ENCODE results near the gene ABHD14A.

The ABHD14A gene

DNA sequence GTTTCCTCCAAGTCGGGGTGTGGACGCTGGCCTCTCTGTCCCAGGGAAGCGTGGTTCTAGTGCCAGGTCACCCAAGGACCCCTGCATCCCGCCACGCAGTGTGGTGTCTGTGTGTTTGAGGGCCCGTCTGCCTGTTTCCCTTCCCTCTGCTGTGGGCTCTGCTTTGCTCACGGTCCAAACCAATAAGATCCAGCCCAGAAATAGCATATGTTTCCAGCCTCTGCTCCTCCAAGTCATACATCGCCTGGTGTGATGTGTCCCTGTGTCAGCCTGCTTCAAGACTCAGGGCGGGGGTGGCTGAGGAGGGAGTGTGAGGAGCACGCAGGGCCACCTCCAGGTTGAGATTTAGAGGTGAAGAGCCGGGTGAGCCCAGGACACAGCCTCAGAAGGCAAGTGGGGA lies 42.7 kb downstream of the ABHD14A start:
- TF ChIP-seq ZNF565 (CRISPR knock-in tag; conservative IDR thresholded peaks at IDR 0.05; ENCODE audit: low read depth): no peak
- ATAC-seq: no peak

DNA sequence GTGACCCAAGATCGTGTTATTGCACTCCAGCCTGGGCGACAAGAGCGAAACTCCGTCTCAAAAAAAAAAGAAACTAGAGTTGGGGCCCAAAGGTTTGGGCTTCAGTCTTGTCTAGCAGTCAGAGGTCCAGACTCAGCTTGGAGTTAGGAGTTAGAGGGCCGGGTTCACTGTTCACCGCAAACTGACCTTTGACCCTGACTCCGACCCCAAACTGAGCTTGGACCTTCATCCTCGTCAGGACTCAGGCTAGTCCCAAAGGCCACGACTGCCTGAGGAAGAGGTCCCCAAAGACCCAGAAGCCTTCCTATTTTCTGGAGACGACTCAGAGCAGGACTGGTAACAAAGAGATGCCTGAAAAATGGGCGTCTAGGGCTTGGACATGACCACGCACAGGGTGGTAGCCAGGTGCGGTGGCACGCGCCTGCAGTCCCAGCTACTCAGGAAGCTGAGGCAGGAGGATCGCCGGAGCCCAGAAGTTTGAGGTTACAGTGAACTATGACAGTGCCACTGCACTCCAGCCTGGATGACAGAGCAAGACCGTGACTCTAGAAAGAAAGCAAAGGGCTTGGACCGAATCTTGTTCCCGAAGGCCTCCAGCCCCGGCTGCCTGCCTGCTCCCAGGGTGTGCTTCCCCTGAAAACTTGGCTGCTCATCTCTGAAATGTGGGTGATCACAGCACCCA lies 43.6 kb downstream of the ABHD14A start:
- no peak for ATAC-seq

DNA sequence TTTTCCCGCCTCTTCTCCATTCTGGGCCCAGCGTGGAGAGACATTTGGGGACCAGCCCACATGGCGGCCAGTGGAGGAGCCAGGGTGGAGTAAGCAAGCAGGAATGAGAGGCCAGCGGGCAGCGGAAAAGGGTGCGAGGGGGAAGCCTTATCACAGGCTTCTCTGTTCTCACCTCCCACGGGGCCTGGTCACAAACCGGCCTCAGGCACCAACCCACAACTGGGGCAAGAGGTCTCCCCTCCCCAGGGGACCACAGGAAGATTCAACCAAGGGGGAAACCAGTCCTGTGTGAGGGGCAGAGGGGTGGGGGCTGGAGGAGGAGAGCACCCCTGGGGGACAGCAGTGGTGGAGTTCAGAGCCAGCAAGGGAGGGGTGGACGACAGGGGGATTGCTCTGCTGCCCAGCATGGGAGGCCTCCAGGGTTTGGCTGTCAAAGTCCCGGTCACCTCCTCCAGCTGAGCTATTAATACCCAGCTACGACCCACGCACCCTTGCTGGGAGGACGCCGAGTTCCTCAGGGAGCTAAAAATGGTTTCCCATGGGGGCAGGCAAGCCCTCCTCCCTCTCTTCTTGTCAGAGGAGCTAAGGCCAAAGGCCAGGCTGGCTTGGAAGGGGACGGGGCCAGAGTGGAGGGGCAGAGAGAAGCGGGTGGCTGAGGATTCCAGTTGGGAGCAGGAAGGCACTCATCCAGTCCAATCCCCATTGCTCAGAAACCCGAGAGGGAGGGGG lies 44.7 kb downstream of the ABHD14A start:
- no peak for ATAC-seq
- no peak for TF ChIP-seq GLIS3 (CRISPR knock-in tag; IDR thresholded peaks at IDR 0.05)
- TF ChIP-seq, protein P1, sequence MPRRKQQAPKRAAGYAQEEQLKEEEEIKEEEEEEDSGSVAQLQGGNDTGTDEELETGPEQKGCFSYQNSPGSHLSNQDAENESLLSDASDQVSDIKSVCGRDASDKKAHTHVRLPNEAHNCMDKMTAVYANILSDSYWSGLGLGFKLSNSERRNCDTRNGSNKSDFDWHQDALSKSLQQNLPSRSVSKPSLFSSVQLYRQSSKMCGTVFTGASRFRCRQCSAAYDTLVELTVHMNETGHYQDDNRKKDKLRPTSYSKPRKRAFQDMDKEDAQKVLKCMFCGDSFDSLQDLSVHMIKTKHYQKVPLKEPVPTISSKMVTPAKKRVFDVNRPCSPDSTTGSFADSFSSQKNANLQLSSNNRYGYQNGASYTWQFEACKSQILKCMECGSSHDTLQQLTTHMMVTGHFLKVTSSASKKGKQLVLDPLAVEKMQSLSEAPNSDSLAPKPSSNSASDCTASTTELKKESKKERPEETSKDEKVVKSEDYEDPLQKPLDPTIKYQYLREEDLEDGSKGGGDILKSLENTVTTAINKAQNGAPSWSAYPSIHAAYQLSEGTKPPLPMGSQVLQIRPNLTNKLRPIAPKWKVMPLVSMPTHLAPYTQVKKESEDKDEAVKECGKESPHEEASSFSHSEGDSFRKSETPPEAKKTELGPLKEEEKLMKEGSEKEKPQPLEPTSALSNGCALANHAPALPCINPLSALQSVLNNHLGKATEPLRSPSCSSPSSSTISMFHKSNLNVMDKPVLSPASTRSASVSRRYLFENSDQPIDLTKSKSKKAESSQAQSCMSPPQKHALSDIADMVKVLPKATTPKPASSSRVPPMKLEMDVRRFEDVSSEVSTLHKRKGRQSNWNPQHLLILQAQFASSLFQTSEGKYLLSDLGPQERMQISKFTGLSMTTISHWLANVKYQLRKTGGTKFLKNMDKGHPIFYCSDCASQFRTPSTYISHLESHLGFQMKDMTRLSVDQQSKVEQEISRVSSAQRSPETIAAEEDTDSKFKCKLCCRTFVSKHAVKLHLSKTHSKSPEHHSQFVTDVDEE (CRISPR knock-in tag; IDR thresholded peaks at IDR 0.05): no peak
- no peak for TF ChIP-seq OSR1 (CRISPR knock-in tag; IDR thresholded peaks at IDR 0.05)
- no peak for TF ChIP-seq ESRRG (CRISPR knock-in tag; IDR thresholded peaks at IDR 0.05)
- no peak for TF ChIP-seq ISL1 (CRISPR knock-in tag; IDR thresholded peaks at IDR 0.05)
- TF ChIP-seq ZNF8 (CRISPR knock-in tag; IDR thresholded peaks at IDR 0.05): no peak
- TF ChIP-seq, protein P2, sequence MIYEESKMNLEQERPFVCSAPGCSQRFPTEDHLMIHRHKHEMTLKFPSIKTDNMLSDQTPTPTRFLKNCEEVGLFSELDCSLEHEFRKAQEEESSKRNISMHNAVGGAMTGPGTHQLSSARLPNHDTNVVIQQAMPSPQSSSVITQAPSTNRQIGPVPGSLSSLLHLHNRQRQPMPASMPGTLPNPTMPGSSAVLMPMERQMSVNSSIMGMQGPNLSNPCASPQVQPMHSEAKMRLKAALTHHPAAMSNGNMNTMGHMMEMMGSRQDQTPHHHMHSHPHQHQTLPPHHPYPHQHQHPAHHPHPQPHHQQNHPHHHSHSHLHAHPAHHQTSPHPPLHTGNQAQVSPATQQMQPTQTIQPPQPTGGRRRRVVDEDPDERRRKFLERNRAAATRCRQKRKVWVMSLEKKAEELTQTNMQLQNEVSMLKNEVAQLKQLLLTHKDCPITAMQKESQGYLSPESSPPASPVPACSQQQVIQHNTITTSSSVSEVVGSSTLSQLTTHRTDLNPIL (CRISPR knock-in tag; IDR thresholded peaks at IDR 0.05; ENCODE audit: low read depth): no peak
- TF ChIP-seq ZC3H10 (CRISPR knock-in tag; IDR thresholded peaks at IDR 0.05): no peak
- no peak for TF ChIP-seq ZNF565 (CRISPR knock-in tag; conservative IDR thresholded peaks at IDR 0.05; ENCODE audit: low read depth)

More for the DNA sequence above, 43.6 kb downstream of the ABHD14A start:
- TF ChIP-seq TOX (CRISPR knock-in tag; IDR thresholded peaks at IDR 0.05; ENCODE audit: borderline replicate concordance): no peak
- TF ChIP-seq ZC3H10 (CRISPR knock-in tag; IDR thresholded peaks at IDR 0.05): no peak
- TF ChIP-seq BACH2 (CRISPR knock-in tag; IDR thresholded peaks at IDR 0.05; ENCODE audit: borderline replicate concordance): no peak
- TF ChIP-seq PPARA (CRISPR knock-in tag; IDR thresholded peaks at IDR 0.05; ENCODE audit: borderline replicate concordance): no peak
- no peak for TF ChIP-seq ZNF70 (CRISPR knock-in tag; IDR thresholded peaks at IDR 0.05)
- no peak for TF ChIP-seq TCF4 (CRISPR knock-in tag; IDR thresholded peaks at IDR 0.05; ENCODE audit: borderline replicate concordance)
- TF ChIP-seq CSDC2 (CRISPR knock-in tag; IDR thresholded peaks at IDR 0.05): no peak
- no peak for TF ChIP-seq ZNF8 (CRISPR knock-in tag; IDR thresholded peaks at IDR 0.05)
- TF ChIP-seq ZFP3 (CRISPR knock-in tag; IDR thresholded peaks at IDR 0.05): no peak
- no peak for TF ChIP-seq ESRRG (CRISPR knock-in tag; IDR thresholded peaks at IDR 0.05)
- no peak for TF ChIP-seq RARB (CRISPR knock-in tag; IDR thresholded peaks at IDR 0.05)

DNA sequence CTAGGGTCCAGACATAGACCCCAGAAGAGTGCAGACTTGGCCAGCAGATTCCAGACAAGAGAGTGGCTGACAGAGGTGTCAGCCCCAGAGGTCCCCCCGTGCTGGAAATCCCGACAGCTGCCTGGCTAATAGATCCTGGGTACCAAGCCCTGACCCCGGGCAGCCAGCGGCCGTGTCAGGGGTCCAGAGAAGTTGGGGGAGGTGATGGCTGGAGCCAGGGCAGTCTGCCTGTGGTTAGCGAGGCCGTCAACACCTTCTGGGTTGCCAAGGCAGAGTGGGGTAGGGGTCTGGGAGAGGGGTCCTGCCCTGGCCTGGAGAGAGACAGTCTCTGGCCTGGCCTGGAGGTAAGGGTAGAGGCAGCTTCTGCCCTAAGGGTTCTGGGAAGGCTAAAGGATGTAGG lies 45.9 kb downstream of the ABHD14A start:
- TF ChIP-seq ZNF565 (CRISPR knock-in tag; conservative IDR thresholded peaks at IDR 0.05; ENCODE audit: low read depth) (no peak), ARNTL (CRISPR knock-in tag; IDR thresholded peaks at IDR 0.05; ENCODE audit: borderline replicate concordance, low read depth) (no peak), ISL1 (CRISPR knock-in tag; IDR thresholded peaks at IDR 0.05) (no peak), CSDC2 (CRISPR knock-in tag; IDR thresholded peaks at IDR 0.05) (no peak), BACH2 (CRISPR knock-in tag; IDR thresholded peaks at IDR 0.05; ENCODE audit: borderline replicate concordance) (no peak)
- TF ChIP-seq, protein P3, sequence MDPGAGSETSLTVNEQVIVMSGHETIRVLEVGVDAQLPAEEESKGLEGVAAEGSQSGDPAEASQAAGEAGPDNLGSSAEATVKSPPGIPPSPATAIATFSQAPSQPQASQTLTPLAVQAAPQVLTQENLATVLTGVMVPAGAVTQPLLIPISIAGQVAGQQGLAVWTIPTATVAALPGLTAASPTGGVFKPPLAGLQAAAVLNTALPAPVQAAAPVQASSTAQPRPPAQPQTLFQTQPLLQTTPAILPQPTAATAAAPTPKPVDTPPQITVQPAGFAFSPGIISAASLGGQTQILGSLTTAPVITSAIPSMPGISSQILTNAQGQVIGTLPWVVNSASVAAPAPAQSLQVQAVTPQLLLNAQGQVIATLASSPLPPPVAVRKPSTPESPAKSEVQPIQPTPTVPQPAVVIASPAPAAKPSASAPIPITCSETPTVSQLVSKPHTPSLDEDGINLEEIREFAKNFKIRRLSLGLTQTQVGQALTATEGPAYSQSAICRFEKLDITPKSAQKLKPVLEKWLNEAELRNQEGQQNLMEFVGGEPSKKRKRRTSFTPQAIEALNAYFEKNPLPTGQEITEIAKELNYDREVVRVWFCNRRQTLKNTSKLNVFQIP (CRISPR knock-in tag; IDR thresholded peaks at IDR 0.05; ENCODE audit: borderline replicate concordance, low read depth): no peak
- no peak for ATAC-seq

Measured in SK-N-SH treated with all-trans-retinoic acid at 6 μM for 48 hours (cell line).